ENCODE measurements around the gene CDCA4.

DNA sequence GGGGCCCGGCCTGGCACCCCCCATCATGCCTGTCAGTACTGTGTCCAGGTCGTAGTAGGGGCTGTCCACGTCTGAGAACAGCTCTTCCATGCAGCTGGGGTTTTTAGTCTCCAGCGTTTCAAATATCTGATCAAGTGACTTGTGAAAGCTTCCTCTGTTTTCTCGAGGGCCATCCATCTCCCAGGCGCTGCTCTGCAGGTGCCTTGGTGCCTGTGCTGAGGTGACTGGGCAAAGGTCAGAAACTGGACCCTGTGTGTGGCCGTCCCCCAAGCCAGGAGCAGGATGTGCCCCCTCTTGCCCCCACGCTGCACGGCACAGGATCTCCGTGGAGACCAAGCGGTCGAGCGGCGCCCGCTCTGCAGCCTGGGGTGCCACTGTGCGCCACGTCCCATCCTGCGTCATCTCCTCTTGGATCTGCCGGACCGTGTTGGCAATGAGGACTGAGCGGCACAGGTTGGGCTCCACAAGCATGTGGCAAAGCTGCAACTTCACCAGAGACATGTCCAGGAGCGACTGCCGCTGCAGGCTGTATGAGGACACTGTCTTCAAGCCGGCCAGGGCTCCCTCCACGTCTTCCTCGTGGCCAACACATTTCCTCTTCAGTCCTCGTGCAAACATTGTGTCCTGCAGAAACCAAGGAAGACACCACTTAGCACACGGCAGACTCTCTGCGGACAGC, 9.4 kb downstream of the CDCA4 start:
- TF ChIP-seq CTCF (IDR thresholded peaks at IDR 0.05; ENCODE audit: low read depth, low read length, poor library complexity, severe bottlenecking): no peak
- TF ChIP-seq EZH2phosphoT487 (IDR thresholded peaks at IDR 0.05; ENCODE audit: borderline replicate concordance, low read length): no peak
